CMK (cell line): Measurements from ENCODE around the gene IL33.

Source experiments
- DNase-seq: peaks from one replicate; pipeline ENCODE4 v3.0.0-alpha.2; 2010; ENCODE audit warnings: low read depth

The IL33 gene

GRCh38 chr9:6218099-6218502, 2.5 kb downstream of the IL33 start:
- DNase-seq = no peak

DNA sequence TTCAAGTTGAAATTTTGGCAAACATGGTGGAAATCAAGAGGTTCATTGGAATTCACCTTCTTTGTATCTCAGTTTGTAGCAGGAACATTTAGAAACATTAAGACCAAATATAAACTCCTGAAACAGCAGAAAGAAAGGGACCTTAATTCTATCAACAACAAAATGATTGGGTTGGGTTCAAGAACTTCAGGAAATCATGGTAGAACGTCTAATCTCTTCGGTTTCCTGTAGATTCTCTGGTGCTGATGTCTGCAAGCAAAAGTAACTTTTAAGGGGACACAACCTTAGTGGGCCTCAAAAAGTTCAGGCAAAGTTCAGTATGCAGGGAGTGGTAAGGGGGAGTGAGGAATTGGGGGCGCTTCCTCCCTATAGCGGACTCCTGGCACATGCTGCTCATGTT, 3.4 kb downstream of the IL33 start:
- no peak for DNase-seq

DNA sequence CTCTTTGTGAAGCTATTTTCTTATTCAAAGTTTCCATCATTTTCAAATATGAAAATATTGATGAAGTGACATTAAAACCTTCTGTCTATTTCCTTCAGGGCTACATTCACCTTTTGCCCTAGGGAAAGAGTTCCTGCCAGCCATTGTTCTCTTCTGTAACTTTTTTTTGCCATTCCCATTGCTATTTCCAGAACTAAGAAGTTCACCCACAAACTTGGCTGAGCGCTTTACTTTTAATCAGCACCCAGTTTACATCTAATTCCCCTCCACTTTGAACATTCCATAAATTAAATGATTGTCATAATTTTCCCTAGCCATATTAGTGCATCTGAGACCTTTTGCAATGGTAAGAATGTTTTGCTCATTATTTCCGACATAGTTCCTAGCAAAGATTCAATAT, 4.4 kb downstream of the IL33 start:
- no peak for DNase-seq

- no peak for DNase-seq
Measured at GRCh38 chr9:6224393-6225154, 9.0 kb downstream of the IL33 start.

DNA sequence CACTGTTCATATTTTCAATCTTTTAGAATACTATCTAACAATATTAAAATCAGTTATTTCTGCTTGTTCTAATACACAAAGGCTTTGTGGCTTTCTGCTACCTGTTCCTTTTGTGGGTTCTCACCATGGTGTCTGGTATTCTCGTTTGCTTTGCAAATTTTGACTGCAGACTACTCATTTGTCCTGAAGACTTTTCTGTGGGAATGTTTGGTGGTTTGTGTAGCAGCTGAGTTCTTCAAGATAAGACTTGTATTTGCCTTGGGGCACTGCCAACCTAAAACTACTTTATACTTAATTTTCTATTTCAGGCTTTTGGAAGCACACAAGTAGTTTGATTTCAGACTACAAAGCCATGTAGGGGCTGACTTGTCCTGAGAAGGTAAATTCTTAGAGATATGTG, 11.1 kb downstream of the IL33 start:
- DNase-seq = no peak

DNA sequence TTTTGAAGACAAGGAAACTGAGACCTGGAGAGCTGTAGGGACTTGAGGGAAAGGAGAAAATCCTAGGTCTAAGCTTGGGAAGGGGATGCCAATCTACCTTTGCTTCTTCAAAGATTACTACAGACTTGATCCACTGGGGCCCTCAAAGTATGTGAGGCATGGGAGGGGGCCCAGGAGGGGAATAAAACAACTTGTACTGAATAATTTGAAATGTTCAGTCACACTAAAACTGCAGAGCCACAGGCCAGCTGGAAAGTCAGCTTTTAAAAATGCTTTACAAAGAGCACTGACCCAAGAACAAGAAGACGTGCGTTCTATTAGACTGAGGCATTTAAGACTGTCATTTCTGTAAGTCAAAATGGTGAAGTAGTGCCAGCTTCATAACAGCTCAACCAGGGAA, 13.6 kb downstream of the IL33 start:
- no peak for DNase-seq

- no peak for DNase-seq
Measured at GRCh38 chr9:6229619-6230018, 14.0 kb downstream of the IL33 start.

- DNase-seq = no peak
Measured at GRCh38 chr9:6230037-6230780, 14.6 kb downstream of the IL33 start.

- DNase-seq = no peak
Measured at GRCh38 chr9:6232336-6232945, 16.8 kb downstream of the IL33 start.

- DNase-seq = no peak
Measured at GRCh38 chr9:6234014-6234413, 18.4 kb downstream of the IL33 start.

DNA sequence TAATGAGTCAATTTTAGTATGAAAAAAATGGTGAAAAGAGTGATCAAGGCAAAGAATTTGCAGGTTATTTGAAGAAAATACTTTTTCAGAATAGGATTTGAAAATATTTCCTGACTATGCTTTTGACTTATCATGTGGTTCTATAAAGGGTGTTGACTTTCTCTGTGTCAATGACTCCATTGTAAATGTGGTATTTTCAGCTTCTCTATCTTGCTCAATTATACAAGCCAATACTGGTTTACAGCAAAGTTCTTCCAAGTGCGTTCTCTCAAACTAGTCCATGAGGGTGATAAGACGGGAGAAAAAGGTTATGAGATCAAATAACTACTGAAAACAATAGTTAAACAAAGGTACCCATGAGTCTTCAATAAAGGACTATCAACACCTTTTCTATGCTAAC, 21.7 kb downstream of the IL33 start:
- DNase-seq = no peak

GRCh38 chr9:6239048-6239461, 23.4 kb downstream of the IL33 start:
- no peak for DNase-seq

GRCh38 chr9:6239694-6240093, 24.1 kb downstream of the IL33 start:
- no peak for DNase-seq

- no peak for DNase-seq
Measured at GRCh38 chr9:6243746-6244145, 28.1 kb downstream of the IL33 start.

GRCh38 chr9:6247266-6247665, 31.7 kb downstream of the IL33 start:
- no peak for DNase-seq

DNA sequence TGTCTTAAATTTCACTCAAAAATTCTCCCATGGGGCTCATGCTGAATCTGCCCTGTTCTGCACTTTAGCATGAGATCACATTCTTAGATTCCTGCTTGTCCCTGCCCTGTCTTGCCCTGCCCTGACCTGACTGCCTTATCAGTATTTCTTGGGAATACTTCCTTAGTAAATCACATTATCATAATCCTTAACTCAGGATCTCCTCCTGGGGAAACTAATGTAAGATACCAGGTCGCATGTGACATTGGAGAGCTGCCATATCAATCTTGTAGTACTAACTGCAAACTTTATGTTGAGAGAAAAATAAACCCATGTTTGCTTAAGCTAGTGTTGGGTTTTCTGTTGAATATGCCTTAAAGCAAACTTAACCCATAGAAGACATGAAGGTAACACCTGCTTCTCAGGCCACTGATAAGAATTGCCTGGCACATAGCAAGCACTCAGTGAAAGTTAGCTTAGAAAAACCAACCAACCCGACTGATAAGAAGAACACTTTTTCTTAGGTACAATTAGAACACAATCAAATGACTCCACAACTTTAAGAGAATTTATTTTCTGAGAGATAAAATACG, 53.3 kb downstream of the IL33 start:
- no peak for DNase-seq

- DNase-seq = no peak
Measured at GRCh38 chr9:6270896-6271295, 55.3 kb downstream of the IL33 start.

GRCh38 chr9:6271508-6272228, 56.1 kb downstream of the IL33 start:
- DNase-seq = no peak

- no peak for DNase-seq
Measured at GRCh38 chr9:6272229-6272598, 56.6 kb downstream of the IL33 start.

DNA sequence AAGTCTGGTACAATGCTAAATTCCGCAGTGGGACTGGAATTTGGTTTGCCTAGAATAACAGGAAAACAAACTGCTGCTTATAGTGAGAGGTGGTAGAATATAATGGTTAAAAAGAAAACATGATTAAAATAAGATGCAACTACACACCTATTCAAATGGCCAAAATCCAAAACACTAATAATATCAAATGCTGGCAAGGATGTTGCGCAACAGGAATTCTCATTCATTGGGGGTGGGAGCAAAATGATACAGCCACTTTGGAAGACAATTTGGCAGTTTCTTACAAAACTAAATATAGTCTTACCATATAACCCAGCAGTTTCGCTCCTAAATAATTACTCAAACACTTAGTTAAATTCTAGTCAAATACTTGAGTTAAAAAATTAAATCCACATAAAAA, 61.8 kb downstream of the IL33 start:
- DNase-seq = no peak

DNA sequence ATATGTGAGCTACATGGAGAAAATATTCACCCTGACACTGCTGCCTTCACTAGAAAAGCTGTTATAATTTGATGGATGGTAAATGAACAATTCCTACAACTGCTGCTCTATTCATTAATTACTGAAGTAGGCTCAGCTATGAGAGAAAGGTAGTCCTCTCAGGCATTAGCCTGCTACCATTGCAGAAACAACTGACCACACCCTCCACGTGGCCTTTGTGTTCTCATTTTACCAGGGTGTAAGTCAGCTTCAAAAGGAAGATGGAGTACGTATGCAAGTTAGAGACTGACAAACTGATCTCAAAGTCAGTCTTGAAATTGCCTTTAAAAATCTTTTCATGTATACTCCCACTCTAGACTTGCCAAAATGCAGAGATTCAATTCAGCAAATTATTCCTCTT, 86.3 kb downstream of the IL33 start:
- no peak for DNase-seq

DNA sequence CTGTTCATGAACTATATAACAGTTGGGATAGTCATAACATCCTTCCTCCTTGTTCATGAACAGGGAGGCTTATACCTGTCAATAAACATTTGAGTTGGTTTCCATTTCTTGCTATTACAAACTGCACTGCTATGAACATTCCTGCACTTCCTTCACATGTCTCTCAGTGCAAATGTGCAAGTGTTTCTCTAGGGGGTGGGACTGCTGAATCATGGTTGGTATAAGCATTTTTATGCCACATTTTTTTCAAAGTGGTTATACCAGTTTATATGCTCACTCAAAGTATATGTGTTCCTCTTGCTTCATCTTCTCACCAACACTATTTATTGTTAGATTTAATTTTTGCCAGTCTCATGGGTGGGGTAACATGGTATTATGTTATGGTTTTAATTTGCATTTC, 86.8 kb downstream of the IL33 start:
- no peak for DNase-seq
